ENCODE results near the gene IBA57. TPM values are rescaled to one million over a fixed set of nuclear protein-coding genes. Genes with fewer than 3 reads are reported as not detected.

The IBA57 gene
- polyA plus RNA-seq, 1 donor (not counting 4 experiments of a cell fraction or from before 2014, with no cell fraction given): 1.5 TPM

DNA sequence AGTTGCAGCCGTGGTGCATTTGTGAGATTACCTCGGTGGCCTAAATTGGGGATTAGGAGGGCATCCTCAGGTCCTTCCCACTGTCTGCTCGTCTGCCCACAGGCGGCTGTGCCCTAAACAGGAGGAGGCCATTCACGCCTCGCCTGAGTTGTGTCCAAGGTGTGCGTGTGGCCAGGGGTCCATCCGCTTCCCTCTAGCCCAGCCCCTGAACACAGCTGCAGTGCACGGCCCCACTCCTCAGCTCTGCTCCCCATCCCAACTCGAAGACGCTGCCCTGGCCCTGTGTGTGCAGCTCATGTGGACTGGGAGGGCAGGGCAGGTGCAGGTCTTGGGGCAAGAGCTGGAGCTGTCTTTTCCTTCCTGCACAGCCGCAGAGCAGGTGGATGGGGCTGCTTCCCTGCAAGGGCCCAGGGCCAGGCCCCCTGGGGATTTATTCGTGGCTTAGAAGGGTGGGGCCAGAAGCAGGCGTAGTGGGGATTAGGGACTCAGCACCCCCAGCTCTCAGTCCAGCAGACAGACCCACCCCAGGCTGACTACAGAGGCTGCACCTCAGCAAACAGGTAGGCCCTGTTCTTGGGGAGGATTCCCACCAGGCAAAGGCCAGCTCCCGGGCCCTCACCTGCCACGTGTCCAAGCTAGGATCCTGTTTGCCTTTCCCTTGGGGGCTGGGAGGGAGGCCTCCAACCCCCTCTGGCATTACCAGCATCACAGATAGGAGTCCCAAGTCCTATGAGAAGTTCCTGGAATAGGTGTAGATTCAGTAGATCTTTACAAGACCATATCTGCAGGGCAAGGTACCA, 21.2 kb upstream of the IBA57 start:
- H4K20me1 ChIP-seq (ENCODE audit: control insufficient read depth, extremely low read depth, insufficient read depth, low read length): peaks cover 26% of the 10 kb centered on the region
- no peak for DNase-seq (ENCODE audit: low read depth, low spot score)
- peaks cover 31 to 50% of the 10 kb centered on the region in 2 experiments for H3K36me3 ChIP-seq (ENCODE audit: control insufficient read depth in 2 of 2, extremely low read depth in 1 of 2, insufficient read depth in 2 of 2, low read length in 2 of 2)
- no peak overlapping the region for H3K4me3 ChIP-seq (ENCODE audit: control insufficient read depth in 2 of 3, extremely low read depth in 1 of 3, insufficient read depth in 2 of 3, low read depth in 1 of 3, low read length in 3 of 3)
- H3K27me3 ChIP-seq (ENCODE audit: control insufficient read depth, extremely low read depth, insufficient read depth, low read length): no peaks in the 10 kb centered on the region
- dilution Hi-C loops (cut with MboI; ENCODE audit: extremely low pct_ligation_motif_present, low sequenced_read_pairs): no loop called here
- peaks cover 2% of the 10 kb centered on the region for H3K9me1 ChIP-seq (ENCODE audit: control insufficient read depth, extremely low read depth, insufficient read depth, low read length)
- no peak for TF ChIP-seq EZH2 (IDR thresholded peaks at IDR 0.05; ENCODE audit: low read length)
- TF ChIP-seq, protein P1, sequence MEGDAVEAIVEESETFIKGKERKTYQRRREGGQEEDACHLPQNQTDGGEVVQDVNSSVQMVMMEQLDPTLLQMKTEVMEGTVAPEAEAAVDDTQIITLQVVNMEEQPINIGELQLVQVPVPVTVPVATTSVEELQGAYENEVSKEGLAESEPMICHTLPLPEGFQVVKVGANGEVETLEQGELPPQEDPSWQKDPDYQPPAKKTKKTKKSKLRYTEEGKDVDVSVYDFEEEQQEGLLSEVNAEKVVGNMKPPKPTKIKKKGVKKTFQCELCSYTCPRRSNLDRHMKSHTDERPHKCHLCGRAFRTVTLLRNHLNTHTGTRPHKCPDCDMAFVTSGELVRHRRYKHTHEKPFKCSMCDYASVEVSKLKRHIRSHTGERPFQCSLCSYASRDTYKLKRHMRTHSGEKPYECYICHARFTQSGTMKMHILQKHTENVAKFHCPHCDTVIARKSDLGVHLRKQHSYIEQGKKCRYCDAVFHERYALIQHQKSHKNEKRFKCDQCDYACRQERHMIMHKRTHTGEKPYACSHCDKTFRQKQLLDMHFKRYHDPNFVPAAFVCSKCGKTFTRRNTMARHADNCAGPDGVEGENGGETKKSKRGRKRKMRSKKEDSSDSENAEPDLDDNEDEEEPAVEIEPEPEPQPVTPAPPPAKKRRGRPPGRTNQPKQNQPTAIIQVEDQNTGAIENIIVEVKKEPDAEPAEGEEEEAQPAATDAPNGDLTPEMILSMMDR (optimal IDR thresholded peaks at IDR 0.05 in 1 of 3, IDR thresholded peaks at IDR 0.05 in 1 of 3, conservative IDR thresholded peaks at IDR 0.05 in 1 of 3; ENCODE audit: extremely low read depth in 1 of 3, insufficient read depth in 2 of 3, low read length in 3 of 3): no peak
- H2AFZ ChIP-seq (ENCODE audit: control insufficient read depth, low read length): no peak overlapping the region
- no peak overlapping the region for H3K27ac ChIP-seq (ENCODE audit: control insufficient read depth, insufficient read depth, low read length)
- H3K9ac ChIP-seq (ENCODE audit: control insufficient read depth, extremely low read depth, insufficient read depth, low read length): no peak overlapping the region
- H3K4me1 ChIP-seq (ENCODE audit: control insufficient read depth, extremely low read depth, insufficient read depth, low read length): peaks cover 55% of the 10 kb centered on the region
- FAIRE-seq: no peak
- H3K79me2 ChIP-seq (ENCODE audit: control insufficient read depth, insufficient read depth, low read length): peaks cover 80% of the 10 kb centered on the region
- H3K9me3 ChIP-seq (ENCODE audit: control insufficient read depth, low read depth, low read length): no peaks in the 10 kb centered on the region
- H3K4me2 ChIP-seq (ENCODE audit: control insufficient read depth, extremely low read depth, insufficient read depth, low read depth, low read length): peak overlapping the region; percentile 98

- H3K36me3 ChIP-seq (ENCODE audit: control insufficient read depth in 2 of 2, extremely low read depth in 1 of 2, insufficient read depth in 2 of 2, low read length in 2 of 2): peaks cover 34 to 54% of the 10 kb centered on the region in 2 experiments
- H2AFZ ChIP-seq (ENCODE audit: control insufficient read depth, low read length): no peak overlapping the region
- H3K4me2 ChIP-seq (ENCODE audit: control insufficient read depth, extremely low read depth, insufficient read depth, low read depth, low read length): no peak overlapping the region
- H3K27me3 ChIP-seq (ENCODE audit: control insufficient read depth, extremely low read depth, insufficient read depth, low read length): no peaks in the 10 kb centered on the region
- no peak overlapping the region for H3K27ac ChIP-seq (ENCODE audit: control insufficient read depth, insufficient read depth, low read length)
- dilution Hi-C loops (cut with MboI; ENCODE audit: extremely low pct_ligation_motif_present, low sequenced_read_pairs): no loop called here
- peaks cover 59% of the 10 kb centered on the region for H3K4me1 ChIP-seq (ENCODE audit: control insufficient read depth, extremely low read depth, insufficient read depth, low read length)
- peaks cover 2% of the 10 kb centered on the region for H3K9me1 ChIP-seq (ENCODE audit: control insufficient read depth, extremely low read depth, insufficient read depth, low read length)
- no peak for FAIRE-seq
- H4K20me1 ChIP-seq (ENCODE audit: control insufficient read depth, extremely low read depth, insufficient read depth, low read length): peaks cover 26% of the 10 kb centered on the region
- TF ChIP-seq, protein P1 (optimal IDR thresholded peaks at IDR 0.05 in 1 of 3, IDR thresholded peaks at IDR 0.05 in 1 of 3, conservative IDR thresholded peaks at IDR 0.05 in 1 of 3; ENCODE audit: extremely low read depth in 1 of 3, insufficient read depth in 2 of 3, low read length in 3 of 3): no peak
- TF ChIP-seq EZH2 (IDR thresholded peaks at IDR 0.05; ENCODE audit: low read length): no peak
- no peaks in the 10 kb centered on the region for H3K9me3 ChIP-seq (ENCODE audit: control insufficient read depth, low read depth, low read length)
- H3K9ac ChIP-seq (ENCODE audit: control insufficient read depth, extremely low read depth, insufficient read depth, low read length): no peak overlapping the region
- H3K79me2 ChIP-seq (ENCODE audit: control insufficient read depth, insufficient read depth, low read length): peaks cover 80% of the 10 kb centered on the region
- no peak for DNase-seq (ENCODE audit: low read depth, low spot score)
- no peak overlapping the region for H3K4me3 ChIP-seq (ENCODE audit: control insufficient read depth in 2 of 3, extremely low read depth in 1 of 3, insufficient read depth in 2 of 3, low read depth in 1 of 3, low read length in 3 of 3)
Observed at GRCh38 chr1:228144993-228145343, 20.6 kb upstream of the IBA57 start.

All from keratinocyte (primary cell).